ENCODE data around the gene CNGA2. TPM values are rescaled to one million over a fixed set of nuclear protein-coding genes. Genes with fewer than 3 reads are reported as not detected.

Gene CNGA2
- total and polyA plus RNA-seq, 2 experiments from 2014 or later = not detected

- TF ChIP-seq ZNF462 (CRISPR knock-in tag; IDR thresholded peaks at IDR 0.05) (no peak), EZH2phosphoT487 (IDR thresholded peaks at IDR 0.05; ENCODE audit: unreplicated experiment) (no peak), CTCF (conservative IDR thresholded peaks at IDR 0.05; ENCODE audit: low read depth in 2 of 2) (no peak), ZNF331 (CRISPR knock-in tag; IDR thresholded peaks at IDR 0.05; ENCODE audit: low read depth) (no peak), CREB1 (CRISPR knock-in tag; IDR thresholded peaks at IDR 0.05; ENCODE audit: low read depth) (no peak)
These were observed 33.0 kb upstream of the CNGA2 start (continued) for GRCh38 chrX:151701531-151701930.

GRCh38 chrX:151702026-151702714 is 32.4 kb upstream of the CNGA2 start:
- Mint-ChIP-seq H3K27me3 (ENCODE audit: insufficient read depth, low read depth, poor library complexity) (peaks cover 1% of the 10 kb centered on the region), H3K9me3 (no peaks in the 10 kb centered on the region), H3K4me3 (no peak overlapping the region), H3K27ac (no peak overlapping the region), H3K36me3 (ENCODE audit: low read depth) (no peaks in the 10 kb centered on the region), H3K4me1 (peaks cover 4% of the 10 kb centered on the region; the same call in 2 of the 3 replicates)
- Histone ChIP-seq H3F3A (replicated peaks; ENCODE audit: low read depth) (no peaks in the 10 kb centered on the region), H3K79me2 (replicated peaks; ENCODE audit: insufficient read depth) (no peaks in the 10 kb centered on the region), H3K4me3 (no peak overlapping the region), H3K9me2 (ENCODE audit: insufficient read depth) (no peaks in the 10 kb centered on the region), H3K4me1 (ENCODE audit: insufficient read depth) (no peaks in the 10 kb centered on the region), H4K20me1 (replicated peaks; ENCODE audit: insufficient read depth) (no peaks in the 10 kb centered on the region), H2AFZ (no peak overlapping the region), H3K27me3 (ENCODE audit: insufficient read depth) (no peaks in the 10 kb centered on the region), H3K36me3 (ENCODE audit: insufficient read depth) (no peaks in the 10 kb centered on the region), H3K4me2 (no peak overlapping the region), H3K27ac (ENCODE audit: low read depth) (no peak overlapping the region)
- DNase-seq (ENCODE audit: low spot score) (no peak), ATAC-seq (no peak)
- no peak for TF ChIP-seq ZNF331 (CRISPR knock-in tag; IDR thresholded peaks at IDR 0.05; ENCODE audit: low read depth)
- no peak for TF ChIP-seq NANOG (IDR thresholded peaks at IDR 0.05; ENCODE audit: borderline replicate concordance)
- TF ChIP-seq EZH2 (IDR thresholded peaks at IDR 0.05; ENCODE audit: low read depth, unreplicated experiment) = no peak

Measured in GM23338 (cell line).